GM12891 (cell line): ENCODE measurements around the gene TTC28.
"Not testable (repeated sequence)": the region's sequence is repeated elsewhere in the genome, so short reads cannot be mapped to it uniquely, and the experiment has no call there.

Source experiments
- DNase-seq: peaks from one replicate; pipeline ENCODE4 v3.0.0; 2011; ENCODE audit warnings: low spot score; ENCODE audit not compliant: insufficient read length
- FAIRE-seq: peaks from 2 replicates; lab custom pipeline; 2011; peaks lifted over from hg19 to GRCh38; lab: Jason Lieb, UNC
- PAX5 ChIP-seq: IDR thresholded peaks from 2 replicates; pipeline ENCODE4 v1.6.1; 2011; ENCODE audit warnings: low read length, moderate library complexity, mild to moderate bottlenecking; ENCODE audit not compliant: insufficient read depth, severe bottlenecking
- POLR2A ChIP-seq: IDR thresholded peaks from 2 replicates; pipeline ENCODE4 v1.6.1; 2011; ENCODE audit warnings: low read depth, low read length, control low read depth
- POLR2AphosphoS5 ChIP-seq: IDR thresholded peaks from 2 replicates; pipeline ENCODE4 v1.6.1; 2011; ENCODE audit warnings: low read depth, low read length, control low read depth
- POU2F2 ChIP-seq: IDR thresholded peaks from 2 replicates; pipeline ENCODE4 v1.6.1; 2011; ENCODE audit warnings: low read depth, mild to moderate bottlenecking, control low read depth, low read length, moderate library complexity
- SPI1 ChIP-seq: IDR thresholded peaks from 2 replicates; pipeline ENCODE4 v1.6.1; 2011; ENCODE audit warnings: low read depth, low read length, control low read depth
- TAF1 ChIP-seq: IDR thresholded peaks from 2 replicates; pipeline ENCODE4 v1.6.1; 2011; ENCODE audit warnings: low read depth, low read length, control low read depth

TTC28 gene

GRCh38 chr22:28395520-28395919 is 284.1 kb downstream of the TTC28 start:
- no peak for FAIRE-seq
- TF ChIP-seq TAF1 (no peak), POLR2A (no peak), POU2F2 (no peak), POLR2AphosphoS5 (no peak), PAX5 (no peak)
- no peak for DNase-seq

GRCh38 chr22:28394513-28395110 is 285.0 kb downstream of the TTC28 start:
- FAIRE-seq, result no peak

GRCh38 chr22:28381429-28382167 is 298.0 kb downstream of the TTC28 start:
- TF ChIP-seq POLR2A (no peak), POU2F2 (no peak), PAX5 (no peak), SPI1 (no peak), TAF1 (no peak), POLR2AphosphoS5 (no peak)
- FAIRE-seq (no peak), DNase-seq (no peak)

More at GRCh38 chr22:28394513-28395110, 285.0 kb downstream of the TTC28 start:
- TF ChIP-seq SPI1, result no peak
- TF ChIP-seq POLR2AphosphoS5, result no peak
- TF ChIP-seq POU2F2, result no peak
- no peak for DNase-seq

GRCh38 chr22:28379951-28380350 is 299.7 kb downstream of the TTC28 start:
- TF ChIP-seq POLR2AphosphoS5 (no peak), TAF1 (no peak), PAX5 (no peak), SPI1 (no peak), POLR2A (no peak), POU2F2 (no peak)
- FAIRE-seq, result no peak
- DNase-seq, result no peak

GRCh38 chr22:28379075-28379779 is 300.4 kb downstream of the TTC28 start:
- FAIRE-seq (no peak), DNase-seq (no peak)

GRCh38 chr22:28375761-28376534 is 303.7 kb downstream of the TTC28 start:
- DNase-seq, result no peak
- no peak for TF ChIP-seq POLR2A
- no peak for TF ChIP-seq PAX5
- no peak for TF ChIP-seq POLR2AphosphoS5
- TF ChIP-seq POU2F2, result no peak
- TF ChIP-seq TAF1, result no peak
- TF ChIP-seq SPI1, result no peak
- FAIRE-seq, result no peak

More at GRCh38 chr22:28379075-28379779, 300.4 kb downstream of the TTC28 start:
- TF ChIP-seq POU2F2 (no peak), TAF1 (no peak)

GRCh38 chr22:28373831-28374230 is 305.8 kb downstream of the TTC28 start:
- no peak for FAIRE-seq
- no peak for DNase-seq
- TF ChIP-seq POU2F2 (no peak), PAX5 (no peak), SPI1 (no peak), POLR2A (no peak), POLR2AphosphoS5 (no peak), TAF1 (no peak)

- no peak for TF ChIP-seq TAF1
- no peak for TF ChIP-seq POLR2AphosphoS5
- no peak for FAIRE-seq
- no peak for DNase-seq
Observed at GRCh38 chr22:28369854-28370253, 309.8 kb downstream of the TTC28 start.

GRCh38 chr22:28366856-28367255 is 312.8 kb downstream of the TTC28 start:
- TF ChIP-seq POLR2A, result no peak
- TF ChIP-seq POU2F2, result no peak
- TF ChIP-seq SPI1, result no peak
- no peak for TF ChIP-seq PAX5
- TF ChIP-seq POLR2AphosphoS5, result no peak
- TF ChIP-seq TAF1, result no peak
- FAIRE-seq (no peak), DNase-seq (no peak)

- DNase-seq (no peak), FAIRE-seq (no peak)
- TF ChIP-seq SPI1, result no peak
- TF ChIP-seq POLR2A, result no peak
- no peak for TF ChIP-seq TAF1
- TF ChIP-seq POLR2AphosphoS5, result no peak
- TF ChIP-seq POU2F2, result no peak
Observed at GRCh38 chr22:28365371-28365770, 314.3 kb downstream of the TTC28 start.

GRCh38 chr22:28364105-28364504 is 315.5 kb downstream of the TTC28 start:
- not testable (repeated sequence) for DNase-seq, FAIRE-seq
